ENCODE data around the gene CHST11. TPM values are rescaled to one million over a fixed set of nuclear protein-coding genes. Genes with fewer than 3 reads are reported as not detected.
A peak's percentile ranks its signal among the peaks of the same experiment; 100 is the strongest.

The CHST11 gene
- total and polyA plus RNA-seq, 10 of the 15 experiments (the other 5 are each of a cell fraction or from before 2014, with no cell fraction given) = 1.9 to 38.1 (median 17.2) TPM

- FAIRE-seq = no peak
- in situ Hi-C loops (cut with MboI) (no loop called here), intact Hi-C loops (cut with micrococcal nuclease; ENCODE audit: unreplicated experiment) (loop anchor here (2.0 to 10.0 kb wide), 3 partner anchors 34 to 450 kb away; no protein-coding TSS in a partner anchor)
- ChIA-PET RAD21 (ENCODE audit: unreplicated experiment) (interaction anchor here (0.7 to 2.2 kb wide), 19 partner anchors 10 to 426 kb away, joined by 3 to 25 read pairs (median 5); no protein-coding TSS in a partner anchor), SMC1A (ENCODE audit: uncharacterized antibody, unreplicated experiment) (interaction anchor here (0.7 to 3.0 kb wide), 28 partner anchors 11 to 166 kb away, joined by 3 to 21 read pairs (median 5); no protein-coding TSS in a partner anchor), POLR2A (interaction anchor here (0.8 to 2.1 kb wide), 7 partner anchors 12 to 147 kb away, joined by 3 to 7 read pairs (median 3); no protein-coding TSS in a partner anchor), CTCF (interaction anchor here (0.9 to 2.0 kb wide), 8 partner anchors 17 to 65 kb away, joined by 3 to 9 read pairs (median 4); no protein-coding TSS in a partner anchor)
- 94% methylated on average over 16 of the region's 16 CpGs for WGBS (ENCODE audit: insufficient coverage, insufficient replicate concordance, low lambda C conversion rate, missing lambda C conversion rate)
- BruUV-seq (replicated peaks) = no TSS peak
- TF ChIP-seq RCOR1 (conservative IDR thresholded peaks at IDR 0.05; ENCODE audit: low read depth, low read length) (no peak), NRF1 (conservative IDR thresholded peaks at IDR 0.05; ENCODE audit: low read depth, low read length) (no peak), ATF2 (IDR thresholded peaks at IDR 0.05; ENCODE audit: low read length) (0 out of 2 replicates have a peak, but pooled peaks have one; percentile 11), SREBF2 (IDR thresholded peaks at IDR 0.05; ENCODE audit: low read length) (no peak), MTA3 (IDR thresholded peaks at IDR 0.05; ENCODE audit: borderline replicate concordance, low read length) (no peak), TCF7 (IDR thresholded peaks at IDR 0.05; ENCODE audit: borderline replicate concordance) (no peak), ZNF384 (IDR thresholded peaks at IDR 0.05; ENCODE audit: borderline replicate concordance, low read depth, low read length) (no peak), SMARCA5 (IDR thresholded peaks at IDR 0.05) (no peak), CHD1 (IDR thresholded peaks at IDR 0.05; ENCODE audit: low read depth, low read length) (no peak)
- no peak overlapping the region for H3K9ac ChIP-seq (ENCODE audit: control insufficient read depth, insufficient read depth, low read length)
- peaks cover 32% of the 10 kb centered on the region for H3K4me1 ChIP-seq (ENCODE audit: control insufficient read depth, insufficient read depth, low read length)
- peak overlapping the region; percentile 6; the same call in 1 of the 2 replicates for H3K4me3 ChIP-seq
- peak overlapping the region; percentile 78 for H3K4me2 ChIP-seq (ENCODE audit: control insufficient read depth, insufficient read depth)
- peaks cover 0 to 8% of the 10 kb centered on the region in 2 experiments; a peak in 2 of 4 replicates for H3K36me3 ChIP-seq (ENCODE audit: control insufficient read depth in 2 of 2, insufficient read depth in 2 of 2, low read length in 1 of 2)
- peak overlapping the region; percentile 87 for H3K27ac ChIP-seq (ENCODE audit: control insufficient read depth, insufficient read depth)
- peaks cover 11% of the 10 kb centered on the region for H3K79me2 ChIP-seq (ENCODE audit: control insufficient read depth, insufficient read depth, low read length)
- no peaks in the 10 kb centered on the region for H3K9me3 ChIP-seq (replicated peaks; ENCODE audit: control insufficient read depth, insufficient read depth, low read length)
- ATAC-seq = no peak
- no peaks in the 10 kb centered on the region for H4K20me1 ChIP-seq (ENCODE audit: control insufficient read depth, insufficient read depth)
- no peak for DNase-seq (ENCODE audit: low read depth, low spot score)
- no peaks in the 10 kb centered on the region for H3K27me3 ChIP-seq (replicated peaks in 1 of 2; ENCODE audit: control insufficient read depth in 2 of 2, insufficient read depth in 2 of 2, low read length in 1 of 2)
- no peak overlapping the region for H2AFZ ChIP-seq (ENCODE audit: control insufficient read depth, low read depth, low read length)
Observed at GRCh38 chr12:104604995-104605675, 148.4 kb downstream of the CHST11 start.
